ENCODE measurements around the gene SIPA1L3. TPM values are rescaled to one million over a fixed set of nuclear protein-coding genes. Genes with fewer than 3 reads are reported as not detected.

Gene SIPA1L3
- total RNA-seq, 1 experiment from 2014 or later = 13.4 TPM

- DNase-seq (ENCODE audit: low read depth) = peak; percentile 17
These were observed 242.7 kb downstream of the SIPA1L3 start for GRCh38 chr19:38149661-38150061.

- DNase-seq (ENCODE audit: low read depth) = no peak
These were observed 244.2 kb downstream of the SIPA1L3 start for GRCh38 chr19:38151242-38151641.

DNA sequence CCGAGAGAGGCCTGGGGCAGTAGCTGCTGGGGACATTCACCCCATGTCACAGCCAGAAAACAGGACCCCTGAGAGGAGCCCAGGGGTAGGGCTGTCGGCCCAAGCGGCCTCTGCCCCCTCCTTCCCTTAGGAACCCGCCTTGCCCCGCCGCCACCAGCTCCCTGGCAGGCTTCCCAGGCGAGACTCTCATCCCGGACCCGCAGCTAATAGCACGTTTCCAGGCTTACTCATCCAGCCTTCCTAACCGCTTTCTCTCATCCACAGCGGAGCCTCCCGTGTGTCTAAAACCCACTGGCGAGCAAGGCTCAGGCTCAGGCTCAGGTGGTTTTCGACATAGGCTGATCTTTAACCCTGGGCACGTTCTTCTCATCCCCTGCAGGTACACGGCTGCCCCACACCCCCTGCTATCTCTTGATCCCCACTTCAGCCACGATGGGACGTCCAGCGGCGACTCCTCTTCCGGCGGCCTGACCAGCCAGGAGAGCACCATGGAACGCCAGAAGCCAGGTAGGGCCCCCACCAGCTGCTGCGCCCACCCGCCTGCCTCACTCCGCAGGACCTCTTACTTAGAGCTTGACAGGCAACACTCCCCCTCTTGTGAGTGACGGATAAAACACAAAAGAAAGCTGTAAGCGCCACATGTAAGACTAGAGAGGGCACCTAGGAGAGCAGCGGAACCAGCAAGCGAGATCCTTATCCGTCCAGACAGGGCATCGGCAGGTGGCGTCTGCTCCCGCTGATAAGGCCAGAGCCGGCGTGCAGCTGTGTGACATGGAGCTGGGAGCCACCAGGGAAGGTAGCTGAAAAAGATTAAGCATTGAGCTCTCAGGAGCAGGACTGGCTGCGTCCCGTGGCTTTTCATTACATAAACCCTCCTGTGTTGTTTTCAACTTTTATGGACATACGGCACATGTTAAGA is 245.7 kb downstream of the SIPA1L3 start:
- peak; percentile 91 for DNase-seq (ENCODE audit: low read depth)

DNA sequence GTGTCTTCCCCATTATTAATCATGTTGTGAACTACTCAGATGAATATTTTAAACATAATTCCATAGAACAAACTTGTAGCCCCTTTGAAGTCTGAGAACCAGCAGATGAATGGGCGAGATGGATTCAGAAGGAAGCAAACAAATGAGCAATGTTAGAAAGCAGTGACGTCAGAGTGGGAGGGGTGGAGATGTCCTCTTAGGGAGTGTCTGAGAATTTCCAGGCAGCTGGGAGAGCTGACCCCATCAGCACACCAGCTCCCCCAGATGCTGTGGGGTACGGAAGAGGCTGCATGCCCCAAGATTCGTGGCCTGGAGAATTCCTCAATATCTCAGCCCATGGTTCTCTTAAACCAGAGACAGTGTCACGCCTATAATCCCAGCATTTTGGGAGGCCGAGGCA is 248.4 kb downstream of the SIPA1L3 start:
- DNase-seq (ENCODE audit: low read depth) = peak; percentile 35

DNA sequence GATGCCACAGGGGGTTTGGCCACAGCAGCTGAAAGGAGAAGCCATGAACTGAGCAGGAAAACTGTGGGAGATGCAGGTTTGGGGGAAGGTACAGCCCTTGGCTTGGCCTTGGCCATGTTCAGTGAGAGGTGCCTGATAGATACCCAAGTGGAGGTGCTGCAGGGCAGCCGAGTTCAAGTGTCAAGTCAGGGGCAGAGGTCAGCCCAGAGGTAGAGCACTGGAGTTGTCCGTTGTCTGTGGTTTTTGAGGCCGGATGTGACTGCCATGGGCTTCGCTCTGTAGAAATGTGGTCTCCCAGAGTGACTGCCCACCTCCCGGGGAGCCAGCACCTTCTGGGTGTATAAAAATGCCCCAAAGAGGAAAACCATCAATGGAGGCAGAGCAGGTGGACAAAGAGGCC is 251.7 kb downstream of the SIPA1L3 start:
- DNase-seq (ENCODE audit: low read depth) = no peak

DNA sequence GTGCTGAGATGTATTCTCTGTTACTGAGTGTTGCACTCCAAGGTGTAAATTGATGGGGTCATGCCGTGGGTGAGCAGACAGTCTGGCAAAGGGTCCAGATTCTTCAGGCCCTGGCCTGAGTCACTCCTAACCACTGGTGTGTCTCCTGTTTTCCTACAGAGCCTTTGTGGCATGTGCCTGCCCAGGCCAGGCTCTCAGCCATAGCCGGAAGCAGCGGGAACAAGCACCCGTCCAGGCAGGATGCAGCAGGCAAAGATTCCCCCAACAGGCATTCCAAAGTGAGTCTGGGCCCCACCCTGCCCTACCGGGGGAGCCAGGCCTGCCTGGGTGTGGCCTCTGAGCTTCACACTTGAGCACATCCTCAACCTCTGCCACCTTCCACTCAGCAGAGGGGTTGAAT is 255.1 kb downstream of the SIPA1L3 start:
- no peak for DNase-seq (ENCODE audit: low read depth)

DNA sequence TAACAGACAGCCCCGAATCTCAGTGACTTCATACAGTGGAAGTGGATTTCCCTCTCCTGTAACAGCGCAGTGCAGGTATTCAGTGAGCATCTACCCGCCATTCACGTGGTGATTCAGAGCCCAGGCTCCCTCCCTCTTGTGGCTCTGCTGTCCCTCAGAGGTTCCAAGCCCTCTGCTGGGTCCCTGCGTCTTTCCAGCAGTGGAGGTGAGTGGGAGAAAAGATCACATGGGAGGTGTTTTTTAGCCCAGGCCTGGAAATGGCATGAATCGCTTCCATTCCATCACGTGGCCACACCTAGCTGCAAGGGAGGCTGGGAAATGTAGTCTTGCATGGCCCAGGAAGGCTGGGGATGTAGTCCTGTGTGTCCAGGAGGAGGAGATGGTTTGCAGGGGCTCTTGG is 255.6 kb downstream of the SIPA1L3 start:
- no peak for DNase-seq (ENCODE audit: low read depth)

GRCh38 chr19:38163419-38164290 is 256.6 kb downstream of the SIPA1L3 start:
- DNase-seq (ENCODE audit: low read depth) = no peak

DNA sequence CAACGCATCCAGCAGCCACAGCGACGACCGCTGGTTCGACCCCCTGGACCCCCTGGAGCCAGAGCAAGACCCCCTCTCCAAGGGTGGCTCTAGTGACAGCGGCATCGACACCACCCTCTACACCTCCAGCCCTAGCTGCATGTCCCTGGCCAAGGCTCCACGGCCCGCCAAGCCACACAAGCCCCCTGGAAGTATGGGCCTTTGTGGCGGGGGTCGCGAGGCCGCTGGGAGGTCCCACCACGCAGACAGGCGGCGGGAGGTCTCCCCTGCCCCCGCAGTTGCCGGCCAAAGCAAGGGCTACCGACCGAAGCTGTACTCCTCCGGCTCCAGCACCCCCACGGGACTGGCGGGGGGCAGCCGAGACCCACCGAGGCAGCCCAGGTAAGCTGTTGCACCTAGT is 257.5 kb downstream of the SIPA1L3 start:
- no peak for DNase-seq (ENCODE audit: low read depth)

DNA sequence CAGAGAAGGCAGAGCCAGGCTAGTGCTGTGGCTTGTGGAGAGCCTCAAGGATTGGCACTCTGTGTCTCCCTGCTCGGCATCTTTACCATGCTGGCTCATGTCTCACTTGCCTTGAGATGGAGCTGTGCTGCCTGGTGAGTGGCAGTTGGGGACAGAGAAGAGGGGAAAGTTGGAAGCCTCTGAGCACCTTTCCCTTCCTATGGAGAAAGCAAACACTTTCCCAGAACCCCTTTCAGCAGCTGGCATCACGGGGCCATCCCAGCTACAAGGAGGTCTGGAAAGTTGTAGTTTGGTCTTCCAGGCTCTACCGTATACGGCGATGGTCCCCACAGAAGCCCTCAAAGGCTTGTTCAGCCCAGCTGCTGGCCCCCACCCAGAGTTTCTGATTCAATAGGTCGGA is 258.3 kb downstream of the SIPA1L3 start:
- no peak for DNase-seq (ENCODE audit: low read depth)

DNA sequence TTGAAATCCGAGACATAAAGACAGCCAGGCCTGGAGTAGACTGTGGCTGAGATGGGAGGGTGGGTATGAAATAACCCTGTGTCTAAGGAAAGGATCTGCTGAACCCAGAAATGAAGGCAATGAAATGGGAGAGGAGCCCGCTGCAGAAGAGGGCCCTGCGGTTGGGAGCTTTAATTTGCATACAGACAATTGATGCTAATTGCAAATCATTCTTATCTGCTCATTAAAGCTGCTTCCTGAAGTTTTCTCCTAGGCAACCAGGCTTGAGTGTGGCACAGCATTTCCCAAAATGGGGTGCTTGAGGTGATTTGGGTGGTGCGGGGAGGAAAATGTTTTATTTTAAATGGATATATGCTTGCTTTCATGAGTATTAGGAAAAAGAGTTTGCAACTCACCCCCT is 261.6 kb downstream of the SIPA1L3 start:
- DNase-seq (ENCODE audit: low read depth) = no peak

DNA sequence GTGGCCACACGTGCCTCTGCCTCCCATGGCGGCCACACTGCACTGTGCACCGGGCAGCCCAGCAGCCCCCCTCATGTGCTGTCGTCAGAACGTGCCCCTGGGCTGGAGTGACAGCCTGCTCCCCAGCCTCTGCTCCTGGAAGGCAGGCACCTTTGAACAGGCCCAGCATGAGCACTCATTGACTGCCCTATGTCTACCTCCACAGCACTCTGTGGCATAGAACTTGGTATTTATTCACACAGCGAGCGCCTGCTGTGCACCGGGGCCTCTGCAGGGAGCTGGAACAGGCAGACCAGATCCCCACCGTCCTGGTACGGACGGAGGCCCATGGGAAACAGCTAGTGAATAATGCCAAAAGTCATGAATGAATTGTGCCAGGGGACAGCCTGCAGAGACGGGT is 263.3 kb downstream of the SIPA1L3 start:
- no peak for DNase-seq (ENCODE audit: low read depth)

GRCh38 chr19:38172001-38172400 is 265.0 kb downstream of the SIPA1L3 start:
- DNase-seq (ENCODE audit: low read depth) = no peak

- peak; percentile 86 for DNase-seq (ENCODE audit: low read depth)
These were observed 266.5 kb downstream of the SIPA1L3 start for GRCh38 chr19:38173291-38174041.

DNA sequence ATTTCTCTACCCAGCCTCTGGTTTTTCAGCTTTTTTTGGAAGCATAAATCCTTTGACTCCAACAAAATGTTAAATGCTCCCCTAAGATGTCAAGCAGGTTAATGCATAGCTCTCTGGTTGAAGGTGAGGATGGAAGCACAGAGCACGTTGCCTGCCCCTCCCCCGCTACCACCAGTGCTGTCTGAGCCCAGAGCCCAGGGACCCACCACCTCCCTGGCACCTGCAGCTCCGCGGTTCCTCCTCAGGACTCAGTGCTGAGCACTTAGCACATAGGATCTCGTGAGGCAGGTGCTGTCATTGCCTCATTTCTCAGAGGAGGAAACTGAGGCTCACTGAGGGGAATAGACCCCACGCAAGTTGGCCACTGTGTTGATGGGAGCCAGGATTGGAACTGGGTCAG is 268.4 kb downstream of the SIPA1L3 start:
- DNase-seq (ENCODE audit: low read depth) = no peak

GRCh38 chr19:38180071-38180470 is 273.1 kb downstream of the SIPA1L3 start:
- DNase-seq (ENCODE audit: low read depth) = no peak

DNA sequence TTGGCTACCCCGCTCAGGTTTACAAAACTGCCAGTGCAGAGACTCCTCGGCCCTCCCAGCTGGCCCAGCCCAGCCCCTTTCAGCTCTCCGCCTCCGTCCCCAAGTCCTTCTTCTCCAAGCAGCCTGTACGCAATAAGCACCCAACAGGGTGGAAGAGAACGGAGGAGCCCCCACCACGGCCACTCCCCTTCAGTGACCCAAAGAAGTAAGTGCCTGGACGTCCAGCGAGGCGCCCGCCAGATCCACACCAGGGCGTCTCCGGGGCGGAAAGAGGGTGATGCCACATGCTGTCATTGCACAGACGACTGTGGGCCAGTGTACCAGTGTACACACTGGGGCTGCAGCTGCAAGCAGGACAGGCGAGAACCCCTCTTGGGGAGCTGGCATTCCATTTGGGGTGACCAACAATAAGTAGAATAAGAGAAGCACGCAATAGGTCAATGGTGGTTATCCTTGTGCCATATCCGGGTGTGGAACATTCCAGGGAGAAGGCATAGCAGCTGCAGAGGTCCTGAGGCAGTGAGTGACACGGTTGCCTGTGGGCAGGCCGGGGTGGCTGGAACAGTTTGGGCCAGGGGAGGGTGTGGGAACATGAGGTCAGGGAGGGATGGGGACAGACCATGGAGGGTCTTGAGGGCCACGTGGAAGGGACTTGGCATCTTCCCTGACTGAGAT is 275.7 kb downstream of the SIPA1L3 start:
- no peak for DNase-seq (ENCODE audit: low read depth)

GRCh38 chr19:38183251-38183897 is 276.4 kb downstream of the SIPA1L3 start:
- no peak for DNase-seq (ENCODE audit: low read depth)

DNA sequence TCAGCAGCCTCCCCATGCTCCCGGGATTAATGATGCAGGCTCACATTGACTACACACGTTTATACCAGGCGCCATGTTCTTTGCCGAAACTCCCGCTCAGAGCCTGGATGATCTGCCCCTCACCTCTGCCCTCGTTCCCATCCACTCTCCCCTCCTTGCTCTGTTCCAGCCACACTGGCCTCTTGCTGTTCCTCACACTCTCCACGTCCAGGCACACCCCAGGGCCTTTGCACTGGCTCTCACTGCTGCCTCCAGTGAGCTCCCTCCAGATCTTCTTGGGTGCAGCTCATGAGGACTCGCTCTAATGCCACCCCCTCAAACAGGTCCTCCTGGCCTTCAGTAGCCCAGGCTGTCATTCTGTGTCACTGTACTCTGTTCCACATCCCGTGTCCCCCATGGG is 277.8 kb downstream of the SIPA1L3 start:
- DNase-seq (ENCODE audit: low read depth) = no peak

- DNase-seq (ENCODE audit: low read depth) = no peak
These were observed 278.6 kb downstream of the SIPA1L3 start for GRCh38 chr19:38185562-38185961.

DNA sequence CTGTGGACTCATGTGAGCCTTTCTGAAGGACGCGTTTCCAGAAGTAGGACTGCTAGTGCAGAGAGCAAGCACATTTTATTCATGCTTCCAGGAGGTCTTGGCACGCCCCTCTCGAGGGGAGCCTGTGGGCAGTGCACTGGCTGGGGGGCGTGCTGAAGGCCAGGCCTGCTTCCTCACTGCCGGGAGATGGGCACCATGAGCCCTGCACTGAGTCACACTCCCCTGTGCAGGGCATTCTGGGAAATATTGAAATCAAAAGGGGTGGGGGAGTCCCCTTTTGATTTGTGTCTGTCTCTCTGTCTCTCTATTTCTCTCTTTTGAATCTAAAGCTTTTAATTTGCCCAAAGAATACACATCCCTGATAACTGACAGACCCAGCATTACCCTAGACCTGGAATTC is 283.1 kb downstream of the SIPA1L3 start:
- DNase-seq (ENCODE audit: low read depth) = no peak
